GM21423 (cell line): Measurements from ENCODE around the gene HACL1.
A peak's percentile ranks its signal among the peaks of the same experiment; 100 is the strongest.

Experiments used
- ATAC-seq: cut with Tn5 transposase; IDR thresholded peaks from one replicate; pipeline ENCODE4 v1.9.1; 2021; ENCODE audit warnings: mild to moderate bottlenecking, moderate library complexity; ENCODE audit not compliant: unreplicated experiment

The HACL1 gene

DNA sequence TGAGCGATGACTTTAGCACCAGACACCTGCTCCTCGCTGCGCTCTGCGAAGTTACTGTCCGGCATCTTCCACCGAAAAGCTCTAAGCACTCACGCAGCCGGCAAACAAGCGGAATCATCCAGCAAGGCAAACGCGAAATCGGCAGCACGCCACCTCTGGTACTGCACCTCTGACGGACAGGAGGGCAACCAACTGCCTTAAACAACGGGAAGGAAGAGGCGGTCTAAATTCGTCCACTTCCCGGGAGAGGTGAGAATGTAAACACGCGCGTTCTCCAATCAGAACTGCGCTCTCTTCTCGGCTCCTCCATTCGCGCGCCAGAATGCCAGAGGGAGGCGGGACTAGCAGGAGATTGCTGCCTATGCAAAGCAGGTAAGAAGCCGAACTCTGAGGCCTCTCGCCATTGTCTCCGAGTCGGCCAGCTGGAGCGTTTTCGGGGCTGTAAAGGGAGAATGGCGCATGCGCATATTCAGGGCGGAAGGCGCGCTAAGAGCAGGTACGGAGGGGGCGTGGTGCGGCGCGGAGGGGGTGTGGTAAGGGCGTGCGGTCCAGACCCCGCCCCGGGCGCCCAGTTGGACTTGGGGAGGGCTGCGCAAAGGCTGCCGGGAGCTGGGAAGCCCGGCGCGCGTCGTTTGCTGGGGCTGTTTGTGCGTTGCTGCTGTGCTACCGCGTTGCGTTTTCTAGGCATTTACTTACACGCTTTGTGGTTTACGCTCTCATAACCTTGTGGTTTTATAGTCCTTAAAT lies at the start of gene HACL1, which contains the start of gene BTD:
HACL1 (minus strand) TSS at position 171 of the 747 bp plus-strand sequence; CDS start at position 65, 106 bp downstream.
BTD (plus strand) TSS at position 347 of the 747 bp plus-strand sequence. CDS start 33,695 bp downstream, outside the sequence.
- peak; percentile 94 for ATAC-seq

DNA sequence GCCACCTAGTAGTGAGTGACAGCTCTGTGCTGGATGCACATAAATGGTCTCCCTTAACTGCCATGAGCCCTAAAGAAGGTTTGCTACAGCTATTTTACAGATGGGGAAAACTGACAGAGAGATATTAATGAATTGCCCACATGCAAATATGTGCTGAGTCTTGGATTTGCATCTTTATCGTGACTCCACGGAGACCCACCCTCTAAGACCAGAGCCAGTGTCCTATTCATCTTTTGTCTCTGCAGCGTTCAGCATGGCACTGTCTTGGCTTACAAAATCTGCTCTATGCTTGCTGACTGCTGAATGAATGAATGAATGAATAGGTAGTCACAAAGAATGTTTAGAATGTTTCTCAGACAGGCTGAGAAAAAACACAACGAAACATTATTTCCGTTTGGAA lies 48.5 kb upstream of the HACL1 start:
- no peak for ATAC-seq

DNA sequence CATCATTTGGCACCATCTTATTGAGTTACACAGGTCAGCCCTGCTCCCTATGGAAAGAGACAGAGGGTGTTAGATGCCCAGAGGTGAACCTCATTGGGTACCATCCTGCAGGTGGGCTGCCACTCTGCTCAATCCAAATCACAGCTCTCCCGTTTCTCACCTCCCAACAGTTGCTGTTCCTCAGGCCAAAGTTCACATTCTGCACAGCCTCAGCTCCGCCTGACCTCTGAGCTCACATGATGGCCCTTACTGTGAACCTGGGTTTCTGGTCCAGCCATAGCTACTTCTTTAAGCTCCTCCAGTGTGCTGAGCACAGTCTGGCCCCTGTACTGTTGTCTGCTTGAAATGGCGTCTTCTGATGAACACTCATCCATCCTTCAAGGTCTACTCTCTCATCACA lies 48.0 kb upstream of the HACL1 start:
- no peak for ATAC-seq

DNA sequence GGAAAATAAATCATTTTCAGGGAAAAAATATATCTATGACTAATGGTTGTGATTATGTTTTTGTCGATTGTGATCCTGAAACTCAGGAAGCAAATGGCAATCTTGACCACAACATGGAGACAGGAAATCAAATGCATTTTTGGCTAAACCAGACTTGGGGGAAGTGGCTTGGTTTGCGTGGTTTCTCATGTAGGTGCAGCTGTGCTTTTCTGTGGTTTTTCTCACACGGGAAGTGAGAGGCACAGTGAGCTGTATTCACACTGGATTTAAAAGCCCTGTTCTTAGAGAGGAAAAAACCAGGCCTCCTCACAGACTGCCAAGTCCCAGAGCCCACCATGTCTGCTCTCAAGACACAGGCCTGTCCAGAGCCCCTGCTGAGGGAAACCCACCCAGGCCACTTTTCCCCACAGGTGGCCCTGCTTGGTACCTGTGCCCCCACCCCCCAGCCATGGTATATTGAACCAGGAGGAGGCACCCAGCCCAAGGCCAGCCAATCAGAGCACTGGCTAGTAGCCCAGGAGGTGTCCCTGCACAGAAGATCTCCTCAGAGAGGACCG lies 46.3 kb upstream of the HACL1 start:
- ATAC-seq: peak; percentile 94

- ATAC-seq: no peak
Observed at GRCh38 chr3:15646851-15647511, 45.6 kb upstream of the HACL1 start.

DNA sequence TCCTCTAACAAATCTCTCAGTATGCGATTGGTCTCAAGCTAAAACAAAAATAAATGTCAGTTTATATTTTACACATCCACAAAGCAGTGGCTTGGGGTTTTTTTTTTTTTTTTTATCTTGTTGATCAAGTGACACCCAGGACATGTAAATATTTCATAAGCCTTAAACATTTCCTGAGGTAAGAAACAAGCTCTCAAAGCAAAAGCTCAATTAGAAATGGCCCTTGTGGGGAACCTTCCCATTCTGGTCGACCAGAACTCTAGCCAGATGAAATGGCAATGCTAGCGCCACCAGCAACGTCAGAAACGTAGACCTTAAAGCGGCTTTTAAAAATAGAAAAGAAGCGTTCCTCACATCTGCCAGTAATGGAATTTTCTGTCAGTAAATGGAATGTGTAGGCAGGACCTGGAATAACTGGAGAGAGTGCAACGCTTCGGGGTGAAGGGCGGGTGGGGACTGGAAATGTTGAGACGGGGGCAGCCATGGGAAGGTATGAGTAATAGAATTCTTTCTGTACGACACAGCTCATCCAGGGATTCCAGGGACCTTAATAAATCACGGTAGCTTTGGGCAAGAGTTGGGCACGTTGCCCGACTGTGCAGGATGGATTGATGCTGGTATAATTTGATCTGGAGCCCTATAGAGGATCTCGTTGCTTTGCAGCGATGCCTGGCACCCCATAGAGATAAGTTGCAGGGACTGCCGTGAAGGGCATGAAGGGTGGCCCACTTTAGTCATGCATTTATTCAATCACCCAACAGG lies 44.6 kb upstream of the HACL1 start:
- ATAC-seq: no peak

- no peak for ATAC-seq
Observed at GRCh38 chr3:15645246-15645645, 43.9 kb upstream of the HACL1 start.

GRCh38 chr3:15638891-15639262 lies 37.5 kb upstream of the HACL1 start:
- ATAC-seq: no peak

- ATAC-seq: no peak
Observed at GRCh38 chr3:15638193-15638890, 37.0 kb upstream of the HACL1 start.

GRCh38 chr3:15637131-15637951 lies 36.0 kb upstream of the HACL1 start:
- peak; percentile 36 for ATAC-seq

DNA sequence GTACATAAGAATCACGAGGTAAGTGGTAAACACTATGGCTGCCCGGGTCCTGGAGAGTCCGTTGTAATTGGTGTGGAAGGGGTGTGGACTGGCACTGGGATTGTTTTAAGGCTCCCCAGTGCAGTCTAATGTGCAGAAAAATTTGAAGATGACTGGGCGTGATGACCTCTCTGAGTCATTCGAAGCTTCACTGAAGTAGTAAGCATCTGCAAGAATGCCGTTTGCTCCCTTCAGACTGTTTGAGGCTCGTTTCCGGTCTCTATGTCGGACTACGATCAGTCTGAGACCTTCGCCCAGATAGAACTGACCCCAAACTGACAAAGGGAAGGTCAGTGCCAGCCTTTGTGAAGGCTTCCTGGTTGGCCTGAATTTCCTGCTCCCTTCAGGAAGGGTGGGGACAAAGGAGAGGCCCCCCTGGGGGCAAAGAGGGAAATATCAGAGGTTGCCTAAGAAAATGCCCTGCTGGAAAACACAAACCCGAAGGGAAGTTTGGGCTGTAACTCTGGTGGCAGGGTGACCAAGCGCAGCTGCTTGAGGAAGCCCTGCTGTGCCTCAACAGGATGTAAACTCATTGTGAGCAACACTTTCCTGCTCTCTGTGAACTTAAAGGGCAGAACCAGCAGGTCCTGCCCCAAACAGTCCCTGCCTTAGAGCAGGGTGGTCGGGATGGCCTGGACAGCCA lies 34.8 kb upstream of the HACL1 start:
- ATAC-seq: no peak

GRCh38 chr3:15635121-15635661 lies 33.8 kb upstream of the HACL1 start:
- no peak for ATAC-seq

DNA sequence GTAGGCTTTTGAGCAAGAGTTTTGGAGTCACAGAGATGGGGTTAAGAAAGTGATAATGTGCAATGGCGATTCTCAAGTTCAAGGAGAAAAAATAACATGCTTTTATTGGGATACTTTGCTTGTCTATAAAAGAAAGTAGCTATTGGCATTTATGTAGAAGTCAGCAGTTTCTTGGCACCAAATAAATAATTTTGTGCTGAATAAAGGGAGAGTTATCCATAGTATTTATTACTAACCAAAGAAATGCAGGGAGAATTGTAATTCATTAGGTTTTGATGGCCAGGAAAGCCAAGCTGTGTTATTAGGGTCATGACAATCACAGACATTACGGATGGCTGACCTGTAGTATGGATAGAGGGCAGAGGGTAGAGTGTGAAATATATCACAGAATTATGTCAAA lies 33.3 kb upstream of the HACL1 start:
- no peak for ATAC-seq

DNA sequence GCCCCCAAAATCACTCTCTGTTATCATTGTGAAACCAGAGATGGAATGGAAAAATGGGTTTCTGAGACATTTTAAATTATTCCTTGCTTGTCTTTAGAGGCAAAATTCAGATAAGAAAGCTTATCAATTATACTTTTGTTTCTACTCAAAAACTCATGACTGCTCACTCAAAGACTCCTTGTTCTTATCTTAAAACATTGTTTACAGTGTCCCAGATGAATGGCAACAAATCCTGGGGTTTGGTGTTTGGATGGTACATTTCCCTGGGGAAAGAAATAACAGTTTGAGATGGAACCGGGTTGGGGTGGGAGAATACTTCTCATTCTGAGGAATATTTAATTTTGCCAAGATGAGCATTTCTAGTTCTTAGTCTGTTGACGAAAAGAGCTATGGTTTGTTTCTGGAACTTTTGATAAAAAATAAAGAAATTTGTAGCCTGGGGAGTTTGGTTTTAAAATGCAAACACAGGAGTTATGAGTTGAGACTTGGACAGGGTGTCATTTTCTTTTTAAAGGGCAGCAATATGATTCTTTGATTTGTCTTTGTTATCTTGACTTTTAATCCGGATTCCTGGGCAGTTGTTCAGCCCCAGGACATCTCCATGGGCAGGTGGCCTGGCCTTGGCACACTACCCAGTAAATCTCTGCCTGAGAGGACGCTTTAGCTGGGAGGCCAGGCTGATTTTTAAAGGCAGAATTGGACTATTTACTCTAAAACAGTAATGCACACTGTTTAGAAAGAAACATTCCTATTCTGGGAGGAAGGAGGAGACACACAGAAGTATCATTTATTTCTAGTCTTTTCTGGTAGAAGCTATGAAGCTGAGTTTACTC lies 32.6 kb upstream of the HACL1 start:
- no peak for ATAC-seq

- no peak for ATAC-seq
Observed at GRCh38 chr3:15633159-15633558, 31.8 kb upstream of the HACL1 start.

- no peak for ATAC-seq
Observed at GRCh38 chr3:15632212-15632580, 30.8 kb upstream of the HACL1 start.

GRCh38 chr3:15631426-15632211 lies 30.2 kb upstream of the HACL1 start:
- no peak for ATAC-seq
